Endothelial cell of umbilical vein (primary cell): ENCODE data around the gene M1AP.

Experiments
- EZH2 ChIP-seq: IDR thresholded peaks from 2 replicates; pipeline ENCODE4 v1.6.1; 2012; ENCODE audit warnings: borderline replicate concordance, low read depth, mild to moderate bottlenecking, moderate library complexity, low read length, inconsistent platforms; ENCODE audit not compliant: severe bottlenecking
- FOS ChIP-seq: IDR thresholded peaks from 2 replicates; pipeline ENCODE4 v1.6.1; 2011; ENCODE audit warnings: mild to moderate bottlenecking, low read length, moderate library complexity, borderline replicate concordance; ENCODE audit not compliant: insufficient read depth
- GATA2 ChIP-seq: IDR thresholded peaks from 2 replicates; pipeline ENCODE4 v1.7.0; 2011; ENCODE audit warnings: low read depth, mild to moderate bottlenecking, moderate library complexity, mixed read lengths, low read length; ENCODE audit not compliant: insufficient read length, insufficient read depth
- MYC ChIP-seq: IDR thresholded peaks from one replicate; pipeline ENCODE4 v1.6.1; 2011; ENCODE audit warnings: mild to moderate bottlenecking, low read depth, low read length
- POLR2A ChIP-seq: IDR thresholded peaks from 2 replicates; pipeline ENCODE4 v1.6.1; 2012; ENCODE audit warnings: low read depth, mild to moderate bottlenecking, control low read depth, low read length
- POLR2AphosphoS5 ChIP-seq: IDR thresholded peaks from 2 replicates; pipeline ENCODE4 v1.6.1; 2012; ENCODE audit warnings: low read depth, mild to moderate bottlenecking, control low read depth, low read length, moderate library complexity; ENCODE audit not compliant: insufficient read depth
- TF ChIP-seq, protein P1 (sequence below), 2 donors: IDR thresholded peaks; 1 replicate in 1 of 2; 2 replicates in 1 of 2; pipeline ENCODE4 v1.5.1; 2011; ENCODE audit warnings: low read length in 2 of 2, mild to moderate bottlenecking in 2 of 2, moderate library complexity in 2 of 2, control low read depth in 1 of 2, inconsistent platforms in 1 of 2, low read depth in 1 of 2; ENCODE audit not compliant: insufficient read depth in 1 of 2; ENCODE audit errors: extremely low read depth in 1 of 2
- TF ChIP-seq, protein P2 (sequence below): IDR thresholded peaks from 2 replicates; pipeline ENCODE4 v1.6.1; 2011; ENCODE audit not compliant: insufficient read depth, insufficient read length

DNA sequence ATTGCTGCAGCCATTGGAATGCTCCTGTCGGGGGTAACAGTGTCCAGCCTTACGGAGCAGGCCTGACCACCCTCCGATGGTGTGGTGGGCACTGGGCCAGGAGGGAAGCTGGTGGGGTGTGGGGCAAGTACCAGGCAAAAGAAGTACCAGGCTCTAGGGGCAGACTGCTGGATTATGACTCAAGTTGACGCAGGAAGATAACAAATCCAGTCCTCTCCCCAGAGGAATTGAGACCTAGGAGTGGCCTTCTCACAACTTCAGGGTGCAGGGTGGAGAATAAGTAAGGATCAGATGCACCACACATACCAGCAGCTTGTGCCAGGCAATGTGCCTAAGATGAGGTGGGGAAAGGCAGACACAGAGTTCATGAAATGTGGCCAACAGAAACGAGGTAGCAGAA lies 43.8 kb upstream of the M1AP start:
- TF ChIP-seq, protein P1, sequence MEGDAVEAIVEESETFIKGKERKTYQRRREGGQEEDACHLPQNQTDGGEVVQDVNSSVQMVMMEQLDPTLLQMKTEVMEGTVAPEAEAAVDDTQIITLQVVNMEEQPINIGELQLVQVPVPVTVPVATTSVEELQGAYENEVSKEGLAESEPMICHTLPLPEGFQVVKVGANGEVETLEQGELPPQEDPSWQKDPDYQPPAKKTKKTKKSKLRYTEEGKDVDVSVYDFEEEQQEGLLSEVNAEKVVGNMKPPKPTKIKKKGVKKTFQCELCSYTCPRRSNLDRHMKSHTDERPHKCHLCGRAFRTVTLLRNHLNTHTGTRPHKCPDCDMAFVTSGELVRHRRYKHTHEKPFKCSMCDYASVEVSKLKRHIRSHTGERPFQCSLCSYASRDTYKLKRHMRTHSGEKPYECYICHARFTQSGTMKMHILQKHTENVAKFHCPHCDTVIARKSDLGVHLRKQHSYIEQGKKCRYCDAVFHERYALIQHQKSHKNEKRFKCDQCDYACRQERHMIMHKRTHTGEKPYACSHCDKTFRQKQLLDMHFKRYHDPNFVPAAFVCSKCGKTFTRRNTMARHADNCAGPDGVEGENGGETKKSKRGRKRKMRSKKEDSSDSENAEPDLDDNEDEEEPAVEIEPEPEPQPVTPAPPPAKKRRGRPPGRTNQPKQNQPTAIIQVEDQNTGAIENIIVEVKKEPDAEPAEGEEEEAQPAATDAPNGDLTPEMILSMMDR (IDR thresholded peaks at IDR 0.05; ENCODE audit: extremely low read depth in 1 of 2, insufficient read depth in 1 of 2, low read depth in 1 of 2, low read length in 2 of 2), result no peak
- TF ChIP-seq MYC, result no peak
- no peak for TF ChIP-seq FOS
- TF ChIP-seq POLR2A, result no peak
- no peak for TF ChIP-seq POLR2AphosphoS5
- TF ChIP-seq, protein P2, sequence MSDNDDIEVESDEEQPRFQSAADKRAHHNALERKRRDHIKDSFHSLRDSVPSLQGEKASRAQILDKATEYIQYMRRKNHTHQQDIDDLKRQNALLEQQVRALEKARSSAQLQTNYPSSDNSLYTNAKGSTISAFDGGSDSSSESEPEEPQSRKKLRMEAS, result no peak
- TF ChIP-seq EZH2, result no peak
- TF ChIP-seq GATA2, result no peak
